ENCODE data around the gene MORN4. TPM values are rescaled to one million over a fixed set of nuclear protein-coding genes. Genes with fewer than 3 reads are reported as not detected.

Gene MORN4
- total and polyA plus RNA-seq, 2 of the 13 experiments (the other 11 are each of a cell fraction or from before 2014, with no cell fraction given): 3.4 to 9.1 TPM

- no peak overlapping the region for H3K4me2 ChIP-seq (ENCODE audit: low read depth, low read length)
- H3K9ac ChIP-seq (ENCODE audit: insufficient read depth, low read depth, low read length): no peak overlapping the region
- no peak overlapping the region for H2AFZ ChIP-seq (ENCODE audit: low read length)
- H3K79me2 ChIP-seq (ENCODE audit: insufficient read depth, low read length): no peaks in the 10 kb centered on the region
- in situ Hi-C loops (cut with HindIII; ENCODE audit: extremely low pct_ligation_motif_present, low pct_unique_long_range_greater_than_20kb): no loop called here
- intact Hi-C loops (cut with micrococcal nuclease; ENCODE audit: unreplicated experiment): no loop called here
- ChIA-PET POLR2A (no interaction called here), CTCF (ENCODE audit: low intra/inter-chr PET ratio, low total read pairs) (no interaction called here)
- H3K4me3 ChIP-seq (replicated peaks in 1 of 3; ENCODE audit: insufficient read depth in 1 of 3, low read depth in 2 of 3, low read length in 3 of 3): no peak overlapping the region
- no peak overlapping the region for H3K27ac ChIP-seq (ENCODE audit: extremely low read length, insufficient read depth, low read length)
- FAIRE-seq (no peak), DNase-seq (ENCODE audit: low spot score) (no peak), ATAC-seq (no peak)
- TF ChIP-seq ZFX (CRISPR knock-in tag; IDR thresholded peaks at IDR 0.05; ENCODE audit: low read depth): no peak
- no peak for TF ChIP-seq ZBTB8A (CRISPR knock-in tag; IDR thresholded peaks at IDR 0.05; ENCODE audit: borderline replicate concordance, low read depth)
- no peak for TF ChIP-seq HINFP (CRISPR knock-in tag; IDR thresholded peaks at IDR 0.05; ENCODE audit: low read depth)
- no peak for TF ChIP-seq HMGXB4 (CRISPR knock-in tag; IDR thresholded peaks at IDR 0.05; ENCODE audit: borderline replicate concordance in 1 of 2, low read depth in 1 of 2)
- no peak for TF ChIP-seq SMYD3 (CRISPR knock-in tag; IDR thresholded peaks at IDR 0.05)
- H3K4me1 ChIP-seq (ENCODE audit: insufficient read depth, low read length): peaks cover 33% of the 10 kb centered on the region
- H3K36me3 ChIP-seq (replicated peaks in 1 of 2; ENCODE audit: control insufficient read depth in 1 of 2, insufficient read depth in 2 of 2, low read length in 2 of 2): peaks cover 2 to 24% of the 10 kb centered on the region in 2 experiments; a peak in 4 of 5 replicates
- 71% methylated on average over 7 of the region's 7 CpGs for WGBS (ENCODE audit: low lambda C conversion rate)
- no peaks in the 10 kb centered on the region for H3K9me3 ChIP-seq (ENCODE audit: low read length)
- BruUV-seq (replicated peaks): no TSS peak
- no peaks in the 10 kb centered on the region for H3K27me3 ChIP-seq (ENCODE audit: control insufficient read depth in 1 of 2, insufficient read depth in 2 of 2, low read length in 2 of 2)
- no peaks in the 10 kb centered on the region for H4K20me1 ChIP-seq (ENCODE audit: insufficient read depth, low read length)
Observed at GRCh38 chr10:97666992-97667391, 33.7 kb upstream of the MORN4 start.

Data from HepG2 (cell line).